PFSK-1 (cell line): Measurements from ENCODE around the gene ACKR3.

ENCODE experiments used
- FOXP2 ChIP-seq: optimal IDR thresholded peaks from 2 replicates; pipeline ENCODE3; 2011; ENCODE audit warnings: borderline replicate concordance, control low read depth, inconsistent platforms; ENCODE audit not compliant: insufficient read depth; ENCODE audit errors: extremely low read length, extremely low read depth
- POLR2AphosphoS5 ChIP-seq: IDR thresholded peaks from 2 replicates; pipeline ENCODE4 v1.6.1; 2012; ENCODE audit warnings: low read depth, mild to moderate bottlenecking, control low read depth, low read length, moderate library complexity
- SIN3A ChIP-seq: IDR thresholded peaks from 2 replicates; pipeline ENCODE4 v1.6.1; 2012; ENCODE audit warnings: mild to moderate bottlenecking, low read length, moderate library complexity, borderline replicate concordance; ENCODE audit not compliant: insufficient read depth
- TAF1 ChIP-seq: IDR thresholded peaks from 2 replicates; pipeline ENCODE4 v1.6.1; 2012; ENCODE audit warnings: low read length, control low read depth, borderline replicate concordance; ENCODE audit not compliant: insufficient read depth
- TF ChIP-seq, protein P1 (sequence below), 2 experiments: IDR thresholded peaks; 2 replicates each; pipeline versions ENCODE4 v1.6.1 to v1.8.0; 2011 to 2012; ENCODE audit warnings: low read depth in 2 of 2, low read length in 2 of 2, control low read depth in 1 of 2, inconsistent platforms in 1 of 2, mild to moderate bottlenecking in 1 of 2, moderate library complexity in 1 of 2; ENCODE audit not compliant: insufficient read depth in 1 of 2

ACKR3 gene

DNA sequence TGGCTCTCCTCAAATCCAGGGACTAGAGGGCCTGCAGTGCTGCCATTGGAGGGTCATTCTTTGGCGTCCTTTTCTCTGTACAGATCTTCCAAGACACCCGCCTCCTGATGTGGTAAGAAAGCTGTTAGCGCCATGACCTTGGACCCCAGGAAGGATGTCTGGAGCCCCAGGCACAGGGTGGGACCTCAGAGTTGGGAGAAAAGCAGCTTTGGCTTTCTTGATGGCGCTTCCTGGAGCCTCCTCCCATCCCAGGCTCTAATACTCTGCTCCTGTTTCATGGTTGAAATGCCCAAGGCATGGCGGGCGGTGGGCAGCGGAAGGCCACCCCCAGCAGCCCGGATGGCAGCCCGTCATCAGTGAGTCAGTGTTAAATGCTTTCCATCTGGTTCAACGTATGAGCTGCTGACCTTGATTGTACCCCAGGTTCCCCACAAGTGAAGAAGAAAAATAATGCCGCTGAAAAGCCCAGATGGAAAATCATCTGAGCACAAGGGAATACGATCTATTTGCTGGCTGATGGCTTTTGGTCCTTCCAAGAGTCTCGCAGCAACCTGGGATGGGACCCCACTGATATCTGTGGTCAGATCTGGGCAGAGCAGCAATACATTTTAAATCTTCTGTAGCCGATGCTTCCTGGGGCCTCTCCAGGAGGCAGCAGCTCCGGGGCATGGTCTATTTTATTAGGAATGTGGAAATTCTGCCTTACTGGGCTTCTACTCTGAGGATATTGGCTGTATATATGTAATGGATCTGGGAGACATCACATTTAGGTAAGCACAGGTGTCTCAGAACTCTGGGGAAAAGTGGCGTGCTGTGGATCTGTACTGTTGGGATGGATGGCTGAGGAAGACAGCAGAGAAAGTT lies 15.1 kb downstream of the ACKR3 start:
- TF ChIP-seq, protein P1, sequence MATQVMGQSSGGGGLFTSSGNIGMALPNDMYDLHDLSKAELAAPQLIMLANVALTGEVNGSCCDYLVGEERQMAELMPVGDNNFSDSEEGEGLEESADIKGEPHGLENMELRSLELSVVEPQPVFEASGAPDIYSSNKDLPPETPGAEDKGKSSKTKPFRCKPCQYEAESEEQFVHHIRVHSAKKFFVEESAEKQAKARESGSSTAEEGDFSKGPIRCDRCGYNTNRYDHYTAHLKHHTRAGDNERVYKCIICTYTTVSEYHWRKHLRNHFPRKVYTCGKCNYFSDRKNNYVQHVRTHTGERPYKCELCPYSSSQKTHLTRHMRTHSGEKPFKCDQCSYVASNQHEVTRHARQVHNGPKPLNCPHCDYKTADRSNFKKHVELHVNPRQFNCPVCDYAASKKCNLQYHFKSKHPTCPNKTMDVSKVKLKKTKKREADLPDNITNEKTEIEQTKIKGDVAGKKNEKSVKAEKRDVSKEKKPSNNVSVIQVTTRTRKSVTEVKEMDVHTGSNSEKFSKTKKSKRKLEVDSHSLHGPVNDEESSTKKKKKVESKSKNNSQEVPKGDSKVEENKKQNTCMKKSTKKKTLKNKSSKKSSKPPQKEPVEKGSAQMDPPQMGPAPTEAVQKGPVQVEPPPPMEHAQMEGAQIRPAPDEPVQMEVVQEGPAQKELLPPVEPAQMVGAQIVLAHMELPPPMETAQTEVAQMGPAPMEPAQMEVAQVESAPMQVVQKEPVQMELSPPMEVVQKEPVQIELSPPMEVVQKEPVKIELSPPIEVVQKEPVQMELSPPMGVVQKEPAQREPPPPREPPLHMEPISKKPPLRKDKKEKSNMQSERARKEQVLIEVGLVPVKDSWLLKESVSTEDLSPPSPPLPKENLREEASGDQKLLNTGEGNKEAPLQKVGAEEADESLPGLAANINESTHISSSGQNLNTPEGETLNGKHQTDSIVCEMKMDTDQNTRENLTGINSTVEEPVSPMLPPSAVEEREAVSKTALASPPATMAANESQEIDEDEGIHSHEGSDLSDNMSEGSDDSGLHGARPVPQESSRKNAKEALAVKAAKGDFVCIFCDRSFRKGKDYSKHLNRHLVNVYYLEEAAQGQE (IDR thresholded peaks at IDR 0.05; ENCODE audit: insufficient read depth in 1 of 2, low read depth in 2 of 2, low read length in 2 of 2) = no peak
- TF ChIP-seq FOXP2 (no peak), TAF1 (no peak), POLR2AphosphoS5 (no peak), SIN3A (no peak)

DNA sequence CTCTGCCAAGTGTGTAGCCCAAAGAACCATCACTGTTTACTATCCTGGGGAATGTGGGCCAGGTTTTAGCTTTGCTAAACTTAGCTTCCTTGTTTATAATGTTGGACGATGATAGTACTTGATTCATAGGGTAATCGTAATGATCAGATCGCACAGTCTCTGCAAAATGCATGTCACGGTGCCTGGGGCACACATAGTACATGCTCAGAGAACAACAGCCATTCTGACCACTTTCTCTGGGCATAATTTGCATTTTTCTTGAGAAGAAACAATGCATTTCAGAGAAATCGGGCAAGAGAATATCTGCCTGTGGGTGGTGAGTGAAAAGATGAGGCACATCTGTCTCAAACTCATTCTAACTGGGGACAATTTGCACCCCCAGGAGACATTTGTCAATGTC lies 16.3 kb downstream of the ACKR3 start:
- TF ChIP-seq, protein P1 (IDR thresholded peaks at IDR 0.05; ENCODE audit: insufficient read depth in 1 of 2, low read depth in 2 of 2, low read length in 2 of 2) = no peak
- TF ChIP-seq POLR2AphosphoS5 (no peak), SIN3A (no peak), FOXP2 (no peak), TAF1 (no peak)

DNA sequence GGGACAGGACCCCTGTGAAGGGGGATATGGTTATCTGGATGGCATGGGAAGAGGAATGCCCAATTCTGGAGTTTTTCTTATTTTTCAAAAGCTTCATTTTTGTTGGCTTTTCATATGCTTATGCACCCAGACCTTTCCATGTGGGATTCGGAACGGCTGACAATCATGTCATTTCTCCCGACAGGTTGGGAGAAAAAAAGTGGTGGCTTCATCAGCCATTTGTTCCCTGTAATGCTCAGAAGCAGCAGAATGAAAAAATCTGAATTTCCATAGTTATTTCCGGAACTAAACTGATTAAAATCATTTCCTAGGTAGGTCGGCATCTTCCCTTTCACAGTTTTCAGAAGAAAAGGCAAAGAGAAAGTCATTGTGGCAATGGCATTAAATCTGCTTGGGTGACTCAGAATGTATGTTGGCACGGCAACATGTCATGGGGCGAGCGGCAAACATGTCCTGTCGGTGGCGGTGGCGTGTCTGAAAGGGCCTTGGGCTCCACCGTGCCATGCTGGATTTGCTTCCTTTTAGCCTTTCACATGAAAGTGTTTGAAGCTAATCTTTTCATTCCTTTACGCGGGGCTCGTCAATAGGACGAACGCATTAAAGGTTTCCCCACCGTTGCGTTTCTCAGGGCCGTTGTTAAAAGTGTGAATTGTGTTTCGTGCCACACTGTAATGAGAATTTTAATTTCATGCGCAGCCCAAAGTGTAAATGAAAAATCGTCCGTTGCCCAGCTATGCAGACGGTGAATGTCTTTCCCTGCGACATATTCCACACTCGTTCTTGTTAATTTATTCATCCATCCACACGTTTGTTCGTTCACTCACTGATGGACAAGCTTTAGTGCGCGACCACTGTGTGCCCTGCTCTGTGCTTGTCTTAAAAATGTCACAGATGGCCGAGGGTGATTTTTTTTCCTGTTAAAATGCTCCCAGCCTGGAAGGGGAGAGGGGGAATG lies 18.5 kb downstream of the ACKR3 start:
- TF ChIP-seq SIN3A = no peak
- no peak for TF ChIP-seq FOXP2
- no peak for TF ChIP-seq TAF1
- TF ChIP-seq POLR2AphosphoS5 = no peak
- TF ChIP-seq, protein P1 (IDR thresholded peaks at IDR 0.05; ENCODE audit: insufficient read depth in 1 of 2, low read depth in 2 of 2, low read length in 2 of 2) = no peak

DNA sequence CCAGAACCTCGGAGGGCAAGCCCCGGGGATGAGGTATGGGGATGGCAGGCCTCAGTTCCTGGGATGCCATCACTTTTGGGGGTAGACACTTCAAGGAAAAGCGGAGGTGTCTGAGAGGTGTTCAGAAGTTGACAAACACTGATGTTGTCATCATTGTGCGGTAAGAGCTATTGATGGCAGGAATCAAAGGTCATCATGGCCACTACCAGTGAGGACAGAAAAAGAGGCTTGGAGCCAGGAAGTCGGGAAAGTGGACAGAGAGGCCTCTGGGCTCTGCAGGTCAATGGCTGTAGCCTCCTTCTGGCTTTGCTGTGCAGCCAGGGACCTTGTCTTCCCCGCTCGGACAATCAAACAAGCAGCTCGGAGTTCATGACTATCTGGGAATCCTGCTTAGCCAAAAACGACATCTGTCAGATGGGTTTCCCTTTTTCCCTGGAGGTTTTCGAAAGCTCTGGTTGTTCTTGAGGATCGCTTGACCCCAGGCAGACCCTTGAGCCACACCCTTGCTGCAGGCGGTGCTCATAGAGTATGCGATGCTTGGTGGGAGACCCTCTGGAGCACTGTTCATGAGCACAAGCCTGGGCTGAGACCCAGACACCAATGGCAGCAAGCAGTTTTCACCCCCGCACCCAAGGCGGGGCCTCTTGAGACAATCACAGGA lies 19.4 kb downstream of the ACKR3 start:
- TF ChIP-seq FOXP2 (no peak), SIN3A (no peak), TAF1 (no peak), POLR2AphosphoS5 (no peak)
- TF ChIP-seq, protein P1 (IDR thresholded peaks at IDR 0.05; ENCODE audit: insufficient read depth in 1 of 2, low read depth in 2 of 2, low read length in 2 of 2) = no peak
